Measurements from ENCODE around the gene FLVCR2.

GRCh38 chr14:75673345-75674035 lies 95.1 kb downstream of the FLVCR2 start:
- TF ChIP-seq, protein P1, sequence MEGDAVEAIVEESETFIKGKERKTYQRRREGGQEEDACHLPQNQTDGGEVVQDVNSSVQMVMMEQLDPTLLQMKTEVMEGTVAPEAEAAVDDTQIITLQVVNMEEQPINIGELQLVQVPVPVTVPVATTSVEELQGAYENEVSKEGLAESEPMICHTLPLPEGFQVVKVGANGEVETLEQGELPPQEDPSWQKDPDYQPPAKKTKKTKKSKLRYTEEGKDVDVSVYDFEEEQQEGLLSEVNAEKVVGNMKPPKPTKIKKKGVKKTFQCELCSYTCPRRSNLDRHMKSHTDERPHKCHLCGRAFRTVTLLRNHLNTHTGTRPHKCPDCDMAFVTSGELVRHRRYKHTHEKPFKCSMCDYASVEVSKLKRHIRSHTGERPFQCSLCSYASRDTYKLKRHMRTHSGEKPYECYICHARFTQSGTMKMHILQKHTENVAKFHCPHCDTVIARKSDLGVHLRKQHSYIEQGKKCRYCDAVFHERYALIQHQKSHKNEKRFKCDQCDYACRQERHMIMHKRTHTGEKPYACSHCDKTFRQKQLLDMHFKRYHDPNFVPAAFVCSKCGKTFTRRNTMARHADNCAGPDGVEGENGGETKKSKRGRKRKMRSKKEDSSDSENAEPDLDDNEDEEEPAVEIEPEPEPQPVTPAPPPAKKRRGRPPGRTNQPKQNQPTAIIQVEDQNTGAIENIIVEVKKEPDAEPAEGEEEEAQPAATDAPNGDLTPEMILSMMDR (IDR thresholded peaks at IDR 0.05 in 4 of 5, conservative IDR thresholded peaks at IDR 0.05 in 1 of 5) = no peak
- no peak for TF ChIP-seq POLR2A (IDR thresholded peaks at IDR 0.05)

Measured in gastrocnemius medialis (tissue), 4 donors.